ENCODE data around the gene SYVN1.

GRCh38 chr11:65157336-65157735, 23.0 kb upstream of the SYVN1 start:
- no peak for TF ChIP-seq GATA2 (IDR thresholded peaks at IDR 0.05; ENCODE audit: low read depth, low read length)
- no peak for TF ChIP-seq GATA3 (IDR thresholded peaks at IDR 0.05; ENCODE audit: low read depth, low read length)
